Endothelial cell (in vitro differentiated cells): Measurements from ENCODE around the gene DNAH6. TPM values are rescaled to one million over a fixed set of nuclear protein-coding genes. Genes with fewer than 3 reads are reported as not detected.

ENCODE experiments used
- DNase-seq: peaks from one replicate; pipeline ENCODE4 v3.0.0; 2021; ENCODE audit warnings: low spot score
- H3K27ac Mint-ChIP-seq: one replicate; pipeline ENCODE4 v1.8.0; 2021; ENCODE audit warnings: mixed read lengths, inconsistent platforms; ENCODE audit not compliant: unreplicated experiment
- H3K27me3 Mint-ChIP-seq: one replicate; pipeline ENCODE4 v1.8.0; 2021; ENCODE audit warnings: mild to moderate bottlenecking, moderate library complexity, mixed read lengths, inconsistent platforms; ENCODE audit not compliant: unreplicated experiment
- H3K36me3 Mint-ChIP-seq: one replicate; pipeline ENCODE4 v1.8.0; 2021; ENCODE audit warnings: mild to moderate bottlenecking, low read depth, mixed read lengths, inconsistent platforms; ENCODE audit not compliant: unreplicated experiment
- H3K4me1 Mint-ChIP-seq: one replicate; pipeline ENCODE4 v1.8.0; 2021; ENCODE audit warnings: mild to moderate bottlenecking, mixed read lengths, inconsistent platforms; ENCODE audit not compliant: unreplicated experiment
- H3K4me3 Mint-ChIP-seq: one replicate; pipeline ENCODE4 v1.8.0; 2021; ENCODE audit warnings: mild to moderate bottlenecking, mixed read lengths, inconsistent platforms; ENCODE audit not compliant: unreplicated experiment
- H3K9me3 Mint-ChIP-seq: one replicate; pipeline ENCODE4 v1.8.0; 2021; ENCODE audit warnings: mixed read lengths, inconsistent platforms; ENCODE audit not compliant: unreplicated experiment
- CTCF ChIP-seq: fragments of 200-600 bp; sonication (generic); IDR thresholded peaks from one replicate; pipeline ENCODE4 v1.5.0; 2021; ENCODE audit warnings: antibody characterized with exemption; ENCODE audit not compliant: unreplicated experiment
- total RNA-seq: library from RNA; stranded (reverse); fragmentation: NEBNext Ultra II Directional; extraction: Animal tissue kit (Norgen Biotek cat#: 25700); gene quantifications from one replicate; pipeline ENCODE4 v1.2.1, GENCODE V29; 2021; ENCODE audit not compliant: unreplicated experiment

DNAH6 gene
- total RNA-seq, 1 donor from 2014 or later, result 7.8 TPM

- H3K4me1 Mint-ChIP-seq, result no peaks in the 10 kb centered on the region
- DNase-seq, result no peak
- H3K9me3 Mint-ChIP-seq, result no peaks in the 10 kb centered on the region
- H3K4me3 Mint-ChIP-seq, result no peak overlapping the region
- no peak overlapping the region for H3K27ac Mint-ChIP-seq
- no peak for TF ChIP-seq CTCF
- H3K27me3 Mint-ChIP-seq, result peaks cover 1% of the 10 kb centered on the region
- H3K36me3 Mint-ChIP-seq, result peaks cover 25% of the 10 kb centered on the region
Measured at GRCh38 chr2:84703831-84704230, 187.5 kb downstream of the DNAH6 start.

DNA sequence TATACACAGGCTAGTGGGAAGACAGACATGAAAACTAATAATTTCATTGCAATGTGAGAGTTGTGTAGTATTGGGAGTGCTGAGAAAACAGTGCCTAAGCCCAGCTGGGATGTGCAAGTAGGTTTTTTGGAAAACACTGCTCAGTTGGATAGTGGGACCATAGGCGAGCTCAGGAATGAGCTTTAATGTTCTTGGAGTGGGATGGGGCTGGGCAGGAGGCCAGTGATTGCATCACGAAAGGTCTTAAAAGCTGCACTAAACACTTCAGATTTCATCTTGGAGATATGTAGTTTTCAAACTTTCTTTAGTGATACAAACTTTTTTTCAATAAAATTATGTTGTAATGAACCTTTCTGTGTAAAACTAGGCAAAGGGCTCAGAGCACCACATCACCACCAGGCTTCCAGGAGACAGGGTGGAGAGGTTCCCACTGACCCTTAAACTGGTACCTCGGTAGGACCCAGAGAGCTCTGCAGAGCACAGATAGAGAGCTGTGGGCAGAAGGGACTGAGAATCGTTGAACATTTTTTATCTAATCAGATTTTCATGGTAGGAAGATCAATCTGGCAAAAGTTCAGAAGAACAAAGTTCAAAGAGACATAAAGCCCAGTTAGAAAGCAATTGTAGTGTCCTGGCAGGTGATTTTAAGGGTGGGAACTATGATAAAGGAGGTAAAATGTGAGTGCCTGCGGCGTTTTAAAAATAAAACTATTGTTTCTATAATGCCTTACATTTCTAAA is 188.4 kb downstream of the DNAH6 start:
- H3K4me3 Mint-ChIP-seq, result no peak overlapping the region
- peaks cover 26% of the 10 kb centered on the region for H3K36me3 Mint-ChIP-seq
- peaks cover 1% of the 10 kb centered on the region for H3K27me3 Mint-ChIP-seq
- DNase-seq, result no peak
- no peak overlapping the region for H3K27ac Mint-ChIP-seq
- H3K4me1 Mint-ChIP-seq, result no peaks in the 10 kb centered on the region
- no peaks in the 10 kb centered on the region for H3K9me3 Mint-ChIP-seq
- TF ChIP-seq CTCF, result no peak

DNA sequence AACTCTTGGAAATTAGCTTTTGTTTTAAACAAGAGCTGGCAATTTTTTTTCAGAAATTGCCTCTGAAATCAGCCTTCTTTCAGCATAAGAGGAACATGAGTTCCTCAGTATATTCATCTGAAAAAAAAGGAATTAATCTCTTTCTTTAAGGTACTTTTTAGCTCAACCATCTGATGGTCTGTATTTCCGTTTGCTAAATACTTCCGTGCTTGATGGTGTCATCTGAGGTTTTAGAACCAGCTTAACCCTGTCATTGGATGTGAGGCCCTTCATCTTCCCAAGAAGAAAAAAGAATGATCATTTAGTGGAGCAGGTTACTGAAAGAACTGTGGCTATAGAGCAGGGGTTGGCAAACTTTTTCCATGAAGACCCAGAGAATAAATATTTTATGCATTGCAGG is 189.6 kb downstream of the DNAH6 start:
- no peaks in the 10 kb centered on the region for H3K9me3 Mint-ChIP-seq
- peaks cover 3% of the 10 kb centered on the region for H3K4me1 Mint-ChIP-seq
- no peak overlapping the region for H3K4me3 Mint-ChIP-seq
- peaks cover 14% of the 10 kb centered on the region for H3K36me3 Mint-ChIP-seq
- TF ChIP-seq CTCF, result no peak
- no peak for DNase-seq
- H3K27ac Mint-ChIP-seq, result no peak overlapping the region
- H3K27me3 Mint-ChIP-seq, result no peaks in the 10 kb centered on the region

GRCh38 chr2:84708442-84708841 is 192.1 kb downstream of the DNAH6 start:
- no peak for TF ChIP-seq CTCF
- no peaks in the 10 kb centered on the region for H3K9me3 Mint-ChIP-seq
- H3K27me3 Mint-ChIP-seq, result no peaks in the 10 kb centered on the region
- H3K27ac Mint-ChIP-seq, result no peak overlapping the region
- peaks cover 5% of the 10 kb centered on the region for H3K36me3 Mint-ChIP-seq
- no peak for DNase-seq
- no peak overlapping the region for H3K4me3 Mint-ChIP-seq
- H3K4me1 Mint-ChIP-seq, result peaks cover 3% of the 10 kb centered on the region

GRCh38 chr2:84711651-84712050 is 195.4 kb downstream of the DNAH6 start:
- peaks cover 3% of the 10 kb centered on the region for H3K4me1 Mint-ChIP-seq
- H3K4me3 Mint-ChIP-seq, result no peak overlapping the region
- DNase-seq, result no peak
- H3K27me3 Mint-ChIP-seq, result no peaks in the 10 kb centered on the region
- TF ChIP-seq CTCF, result no peak
- peaks cover 5% of the 10 kb centered on the region for H3K36me3 Mint-ChIP-seq
- H3K27ac Mint-ChIP-seq, result no peak overlapping the region
- no peaks in the 10 kb centered on the region for H3K9me3 Mint-ChIP-seq
